Stimulated activated CD8-positive, alpha-beta memory T cell treated with anti-CD3 and anti-CD28 coated beads, Interleukin-12 subunit alpha, Interleukin-12 subunit beta, amount 100 ng/mL, for 1 hour (primary cell): ENCODE measurements around the gene CSMD2.

ENCODE experiments used
- DNase-seq: peaks from one replicate; pipeline ENCODE4 v3.0.0-alpha.2; 2020; ENCODE audit warnings: low read depth

CSMD2 gene

GRCh38 chr1:34155860-34156259 lies 9.2 kb downstream of the CSMD2 start:
- no peak for DNase-seq

- no peak for DNase-seq
These were observed 11.8 kb downstream of the CSMD2 start for GRCh38 chr1:34153246-34153645.

DNA sequence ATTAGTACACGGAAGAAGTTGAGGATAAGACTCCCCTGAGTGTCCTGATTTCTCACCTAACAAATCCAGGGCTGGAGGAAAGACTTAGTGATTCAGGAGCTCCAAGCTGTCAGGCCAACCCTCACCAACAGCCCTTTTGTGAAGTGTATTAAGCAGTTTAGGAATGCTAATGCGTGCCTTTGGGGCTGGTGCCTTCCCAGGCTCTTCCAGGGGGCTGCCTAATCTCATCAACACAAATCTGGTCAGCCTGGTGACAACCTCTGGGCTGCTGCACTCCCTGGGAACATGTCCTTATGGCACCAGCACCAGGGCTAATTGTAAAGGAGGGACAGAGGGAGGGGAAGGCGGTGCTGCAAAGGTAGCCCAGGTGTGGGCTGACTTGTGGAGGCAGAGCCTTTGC lies 15.5 kb downstream of the CSMD2 start:
- no peak for DNase-seq

DNA sequence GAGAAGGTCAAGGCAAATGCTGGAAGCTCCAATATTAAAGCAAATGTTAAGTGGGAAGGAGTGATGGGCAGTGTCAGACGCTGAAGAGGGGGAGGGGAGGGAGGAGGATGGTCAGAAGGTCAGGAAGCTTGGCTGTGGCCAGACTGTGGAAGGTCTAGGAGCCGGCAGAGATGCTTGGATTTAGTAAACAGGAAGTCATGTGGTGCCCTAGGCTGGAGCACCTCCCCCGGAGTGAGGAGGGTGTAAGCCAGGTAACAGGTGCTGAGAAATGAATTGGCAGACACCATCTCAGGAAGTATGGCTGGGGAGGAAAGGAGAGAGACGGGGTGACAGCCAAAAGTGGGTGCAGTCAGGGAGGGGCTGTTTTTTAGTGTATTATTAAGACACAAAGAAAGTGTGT lies 17.7 kb downstream of the CSMD2 start:
- no peak for DNase-seq

GRCh38 chr1:34144766-34145165 lies 20.3 kb downstream of the CSMD2 start:
- DNase-seq = no peak

DNA sequence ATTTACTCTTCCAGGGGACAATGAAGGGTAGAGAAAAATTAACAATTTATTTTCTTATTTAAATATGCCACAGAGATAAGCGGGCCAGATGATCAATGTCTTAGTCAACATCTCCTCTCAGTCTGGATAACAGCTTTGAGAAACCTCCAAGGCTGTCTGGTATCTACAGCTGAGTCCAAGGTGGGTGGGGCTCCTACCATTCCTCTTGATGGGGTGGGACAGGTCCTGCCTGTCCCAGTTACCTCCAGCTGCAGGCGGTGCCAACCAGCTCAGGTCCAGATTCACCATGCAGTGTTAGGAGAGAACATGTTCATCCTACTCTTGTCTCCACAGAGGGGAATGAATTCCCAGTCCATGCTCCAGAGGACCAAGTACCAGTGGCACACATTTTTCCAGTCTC lies 21.1 kb downstream of the CSMD2 start:
- no peak for DNase-seq

DNA sequence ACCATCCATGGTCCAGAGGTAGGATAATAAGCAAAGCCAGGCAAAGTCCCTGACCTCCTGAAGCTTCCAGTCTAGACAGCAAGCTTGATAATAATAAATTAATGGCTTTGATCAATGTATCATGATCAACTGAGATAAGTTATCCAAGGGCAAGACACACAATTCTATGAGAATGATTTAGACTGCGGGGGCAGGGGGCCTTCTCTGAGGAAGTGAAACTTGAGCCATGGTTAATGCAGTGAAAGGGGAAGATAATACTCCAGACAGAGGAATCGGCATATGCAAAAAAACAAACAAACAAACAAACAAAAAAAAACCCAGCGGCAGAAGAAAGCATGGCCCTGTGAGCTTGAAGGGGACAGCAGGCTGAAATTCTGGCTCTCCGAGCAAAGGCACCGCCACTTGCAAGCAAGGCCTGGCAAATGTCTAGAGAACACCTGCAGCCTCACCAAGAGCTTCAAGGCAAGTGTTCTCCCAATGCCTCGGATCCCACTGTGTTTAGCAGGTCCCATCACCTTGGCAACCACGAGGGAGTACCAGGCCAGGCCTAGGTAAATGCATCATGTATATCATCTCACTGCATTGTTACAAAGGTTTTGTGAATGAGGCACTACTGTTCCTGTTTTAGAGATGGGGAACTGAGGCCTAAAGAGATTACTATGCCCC lies 24.9 kb downstream of the CSMD2 start:
- no peak for DNase-seq

DNA sequence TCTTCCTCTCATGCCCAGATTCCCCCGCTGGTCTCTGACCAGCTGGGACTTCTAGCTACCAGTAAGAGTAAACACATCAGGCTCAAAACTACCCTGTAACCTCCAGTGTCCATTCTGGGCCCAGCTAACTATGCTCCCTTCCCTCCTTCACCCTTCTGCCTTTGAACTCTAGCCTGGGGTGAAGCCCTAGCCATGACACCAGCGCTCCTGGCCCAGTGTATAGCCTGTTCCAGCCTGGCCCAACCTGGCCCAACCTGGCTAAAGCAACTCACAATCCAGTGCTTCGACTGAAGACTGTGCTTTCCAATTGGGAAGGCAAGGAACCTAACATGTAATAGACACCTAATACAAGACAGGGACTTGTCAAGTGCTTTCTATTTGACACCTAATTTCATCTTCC lies 27.6 kb downstream of the CSMD2 start:
- DNase-seq = no peak

DNA sequence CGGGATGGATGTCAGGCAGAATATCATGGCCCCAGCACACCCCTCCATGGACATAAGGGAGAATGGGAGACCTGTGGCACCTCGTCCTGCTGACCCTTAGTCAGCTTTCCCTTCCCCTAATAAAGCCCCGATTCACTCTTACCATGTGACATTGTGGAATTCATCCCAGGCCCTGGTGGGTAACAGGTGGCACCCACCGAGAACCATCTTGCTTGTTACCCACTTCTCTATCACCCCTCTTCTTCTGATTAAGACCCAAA lies 32.9 kb downstream of the CSMD2 start:
- DNase-seq = no peak

DNA sequence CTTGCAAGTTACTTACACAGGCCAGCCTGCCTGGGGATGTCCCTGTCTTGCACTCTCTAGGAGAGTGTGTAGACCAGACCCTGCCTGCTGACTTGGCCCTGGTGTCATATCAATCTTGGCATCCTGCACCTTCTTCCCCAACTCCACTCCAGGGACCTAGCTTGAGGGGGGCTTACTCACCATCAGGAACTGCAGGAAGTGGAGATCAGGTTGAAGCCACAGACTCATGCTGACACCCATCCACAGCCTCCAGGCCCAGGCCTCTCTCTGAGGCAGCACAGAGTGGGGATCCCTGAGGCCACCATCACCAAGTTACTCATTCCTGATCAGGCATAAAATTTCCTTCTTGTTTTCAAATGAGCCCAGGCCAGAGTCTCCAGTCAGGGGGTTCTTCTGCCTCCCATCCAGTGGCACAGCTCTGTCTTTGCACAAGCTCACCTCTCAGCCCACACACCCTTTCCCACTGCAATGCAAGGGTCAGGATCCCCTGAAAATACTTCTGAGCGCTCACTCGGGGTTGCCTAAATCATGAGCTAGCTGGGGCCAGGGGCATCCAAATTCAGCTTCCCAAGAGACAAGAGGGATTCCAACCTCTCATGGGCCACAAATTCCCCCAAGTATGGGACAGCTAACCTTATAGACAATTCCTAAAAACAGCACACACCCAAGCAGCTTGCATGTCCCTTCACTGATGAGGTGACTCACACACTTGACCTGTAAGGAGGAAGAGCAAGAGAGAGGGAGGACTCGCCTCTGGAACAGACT lies 33.5 kb downstream of the CSMD2 start:
- no peak for DNase-seq

DNA sequence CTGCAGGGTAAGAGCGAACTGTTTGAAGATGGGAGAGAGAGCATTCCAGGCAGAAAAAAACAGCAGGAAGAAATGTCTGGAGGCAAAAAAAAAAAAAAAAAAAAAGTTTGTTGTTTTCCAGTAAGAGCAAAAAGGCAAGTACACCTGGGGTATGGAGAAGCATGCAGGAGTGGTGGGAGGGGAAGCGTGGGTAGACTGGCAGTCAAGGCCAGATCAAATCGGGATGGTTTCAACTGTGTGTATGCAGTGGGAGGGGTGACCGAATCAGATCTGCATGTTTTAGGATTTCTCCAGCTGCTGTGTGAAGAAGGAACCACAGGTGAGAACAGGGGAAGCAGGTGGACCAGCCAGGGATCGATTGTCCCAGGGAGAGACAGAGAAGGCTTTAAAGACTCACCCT lies 34.7 kb downstream of the CSMD2 start:
- DNase-seq = no peak

- no peak for DNase-seq
These were observed 35.4 kb downstream of the CSMD2 start for GRCh38 chr1:34129630-34130029.

GRCh38 chr1:34128186-34128889 lies 36.7 kb downstream of the CSMD2 start:
- DNase-seq = no peak

DNA sequence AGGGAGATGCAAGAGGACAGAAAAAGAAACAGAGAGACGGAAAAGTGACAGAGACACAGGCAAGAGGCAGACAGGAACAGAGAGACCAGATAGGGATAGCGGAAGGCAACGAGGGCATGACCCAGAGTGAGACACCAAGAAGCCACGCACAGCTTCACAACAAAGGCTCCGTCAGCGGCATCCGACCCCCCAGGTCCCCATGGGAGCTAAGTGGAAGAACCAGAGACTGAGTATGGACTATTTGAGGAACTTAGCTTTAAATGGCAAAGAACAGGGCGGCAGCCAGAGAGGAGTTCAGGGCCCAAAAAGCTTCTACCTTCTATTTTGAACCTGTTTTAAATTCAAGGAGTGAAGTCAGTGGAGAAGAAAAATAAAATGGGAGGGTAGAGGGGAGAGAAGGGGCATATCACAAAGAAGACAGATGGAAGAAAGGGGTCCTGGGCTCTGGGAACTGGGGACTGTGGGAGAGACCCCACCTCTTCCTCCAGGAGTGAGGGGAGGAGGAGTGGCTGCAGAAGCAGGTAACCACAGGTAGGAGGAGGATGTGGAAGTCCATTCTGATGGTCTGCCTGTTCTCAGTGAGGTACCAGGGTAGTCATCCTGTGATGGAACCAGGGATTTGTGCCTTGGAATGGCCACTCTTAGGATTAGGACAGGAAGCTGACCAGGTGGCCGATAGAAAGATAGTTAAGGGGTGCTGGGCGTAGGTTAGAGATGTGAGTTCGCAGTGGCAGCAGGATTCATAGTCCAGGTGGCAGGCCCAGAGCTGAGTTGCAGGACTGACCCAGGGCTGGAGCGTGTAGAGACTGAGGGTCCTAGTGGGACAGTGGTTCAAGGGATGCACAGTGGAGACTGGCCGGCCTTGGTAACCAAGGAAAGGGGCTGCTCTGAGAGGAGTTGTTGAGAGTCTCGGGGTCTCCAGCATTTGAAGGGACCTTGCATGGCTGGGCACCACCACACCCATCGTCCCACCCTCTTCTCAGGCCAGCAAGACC lies 37.7 kb downstream of the CSMD2 start:
- no peak for DNase-seq

DNA sequence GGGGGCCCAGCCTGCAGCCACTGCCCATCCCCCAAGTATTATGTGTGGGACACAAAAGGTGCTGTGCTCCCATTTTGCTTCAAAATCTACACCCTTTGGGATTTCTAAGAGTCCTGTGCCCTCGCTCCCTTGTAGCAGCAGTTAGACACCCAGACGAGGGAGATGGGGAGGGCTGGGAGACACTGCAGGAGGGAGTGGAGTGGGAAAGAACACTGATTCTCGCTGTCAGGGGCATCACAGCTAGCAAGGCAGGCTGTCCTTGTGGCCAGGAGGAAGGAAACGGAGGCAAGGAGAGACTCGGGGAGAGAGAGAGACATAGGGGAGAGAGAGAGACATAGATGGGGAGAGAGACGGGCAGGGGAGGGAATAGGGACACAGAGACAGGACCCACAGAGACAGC lies 38.5 kb downstream of the CSMD2 start:
- DNase-seq = no peak

GRCh38 chr1:34125721-34126380 lies 39.2 kb downstream of the CSMD2 start:
- no peak for DNase-seq

- DNase-seq = no peak
These were observed 42.7 kb downstream of the CSMD2 start for GRCh38 chr1:34122080-34122932.

DNA sequence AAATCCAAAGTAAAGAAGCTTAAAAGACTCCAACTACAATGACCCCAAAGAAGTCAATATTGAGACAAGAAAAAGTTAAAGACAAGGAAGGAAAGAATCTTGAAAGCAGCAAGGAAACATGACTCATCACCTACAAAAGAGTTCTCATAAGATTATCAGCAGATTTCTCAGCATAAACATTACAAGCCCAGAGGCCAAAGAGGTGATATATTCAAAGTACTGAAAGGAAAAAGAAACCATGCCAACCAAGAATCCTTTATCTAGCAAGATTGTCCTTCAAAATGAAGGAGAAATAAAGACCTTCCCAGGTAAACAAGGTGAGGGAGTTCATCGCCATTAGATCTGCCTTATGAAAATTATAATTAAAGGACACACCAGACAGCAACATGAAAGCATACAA lies 49.8 kb downstream of the CSMD2 start:
- no peak for DNase-seq

- DNase-seq = no peak
These were observed 51.1 kb downstream of the CSMD2 start for GRCh38 chr1:34113887-34114286.

DNA sequence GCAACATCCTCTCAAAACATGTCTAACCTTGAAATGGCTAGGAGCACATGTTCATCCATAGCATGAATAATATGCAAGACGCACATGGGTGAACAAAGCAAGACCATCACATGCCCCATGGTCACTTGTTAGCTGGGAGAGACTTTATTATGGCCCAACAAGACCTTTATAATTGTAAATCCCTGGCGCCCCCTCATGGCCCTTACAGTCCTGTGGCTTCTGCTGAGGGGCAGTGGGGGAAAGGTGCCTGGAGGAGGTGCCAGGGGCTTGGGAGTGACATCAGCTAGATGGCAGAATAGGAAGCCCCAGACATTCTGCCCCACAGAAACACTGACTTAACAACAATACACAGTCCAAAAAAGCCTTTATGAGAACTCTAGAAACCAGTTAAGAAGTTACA lies 51.7 kb downstream of the CSMD2 start:
- no peak for DNase-seq

DNA sequence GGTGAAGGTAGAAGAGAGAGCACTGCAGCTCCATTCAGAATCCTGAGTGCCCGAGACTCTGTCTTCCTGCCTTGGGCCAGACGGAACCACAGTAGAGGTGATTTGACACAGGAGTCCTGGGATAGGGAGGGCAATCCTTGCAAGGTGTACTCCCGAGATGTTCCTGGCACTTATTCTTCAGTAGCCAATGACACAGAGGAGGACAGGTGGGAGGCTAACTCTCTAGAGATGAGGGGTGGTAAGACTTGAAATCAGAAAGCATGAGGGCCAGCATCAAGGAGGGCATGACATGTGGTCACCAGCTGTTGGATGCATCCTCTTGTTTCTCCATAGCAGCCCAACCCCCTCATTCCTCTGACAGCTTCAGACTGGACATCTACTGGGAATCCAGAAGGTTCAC lies 56.3 kb downstream of the CSMD2 start:
- no peak for DNase-seq
